ENCODE measurements around the gene SLC37A1.

The SLC37A1 gene

DNA sequence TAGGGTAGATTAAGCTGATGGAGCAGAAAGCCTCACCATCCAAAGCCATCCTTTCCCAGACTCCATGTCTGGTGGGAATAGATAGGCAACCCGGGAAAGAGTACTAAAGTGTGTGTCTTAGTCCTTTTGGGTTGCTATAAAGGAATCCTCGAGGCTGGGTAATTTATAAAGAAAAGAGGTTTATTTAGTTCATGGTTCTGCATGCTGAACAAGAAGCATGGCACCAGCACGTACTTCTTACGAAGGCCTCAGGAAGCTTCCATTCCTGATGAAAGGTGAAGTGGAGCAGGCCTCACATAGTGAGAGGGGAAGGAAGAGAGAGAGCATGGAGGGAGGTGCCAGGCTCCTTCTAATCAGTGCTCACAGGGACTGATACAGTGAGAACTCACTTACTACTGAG is 6.2 kb upstream of the SLC37A1 start:
- DNase-seq (ENCODE audit: low spot score), result no peak

DNA sequence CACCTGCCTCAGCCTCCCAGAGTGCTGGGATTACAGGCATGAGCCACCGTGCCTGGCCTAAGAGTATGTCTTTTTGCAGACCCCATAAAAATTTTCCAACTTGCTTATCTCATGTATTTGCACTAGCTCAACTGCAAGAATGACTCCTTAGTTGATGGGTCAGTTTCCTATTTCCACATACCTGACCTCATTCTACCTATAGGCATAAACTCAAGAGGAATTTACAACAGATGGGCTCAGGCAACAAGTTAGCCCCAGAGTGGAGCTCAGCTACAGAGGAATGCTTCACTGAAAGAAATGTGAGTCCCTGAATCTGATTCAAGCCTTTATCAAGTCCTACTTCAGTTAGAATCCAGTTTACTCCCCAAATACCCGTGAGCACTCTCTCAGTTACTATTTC is 5.3 kb upstream of the SLC37A1 start:
- no peak for DNase-seq (ENCODE audit: low spot score)

DNA sequence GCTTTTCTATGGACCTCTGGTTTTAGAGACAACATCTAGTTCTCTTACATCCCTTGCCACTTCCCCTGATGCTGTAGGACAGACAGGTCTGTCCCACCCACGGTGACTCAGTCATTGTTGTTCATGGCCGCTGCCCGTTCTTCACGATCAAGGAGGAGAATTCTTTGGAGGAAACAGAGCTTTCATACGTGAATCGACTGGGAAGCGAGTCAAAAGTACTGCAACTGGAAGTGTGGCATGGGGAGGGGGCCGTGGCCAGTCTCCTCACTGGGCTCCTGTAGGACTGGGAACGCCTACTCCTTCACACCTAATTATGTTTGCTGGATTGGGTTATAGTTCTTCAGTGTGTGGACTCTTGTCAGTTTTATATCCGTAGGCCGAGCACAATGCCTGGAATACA is 4.4 kb upstream of the SLC37A1 start:
- DNase-seq (ENCODE audit: low spot score), result no peak

DNA sequence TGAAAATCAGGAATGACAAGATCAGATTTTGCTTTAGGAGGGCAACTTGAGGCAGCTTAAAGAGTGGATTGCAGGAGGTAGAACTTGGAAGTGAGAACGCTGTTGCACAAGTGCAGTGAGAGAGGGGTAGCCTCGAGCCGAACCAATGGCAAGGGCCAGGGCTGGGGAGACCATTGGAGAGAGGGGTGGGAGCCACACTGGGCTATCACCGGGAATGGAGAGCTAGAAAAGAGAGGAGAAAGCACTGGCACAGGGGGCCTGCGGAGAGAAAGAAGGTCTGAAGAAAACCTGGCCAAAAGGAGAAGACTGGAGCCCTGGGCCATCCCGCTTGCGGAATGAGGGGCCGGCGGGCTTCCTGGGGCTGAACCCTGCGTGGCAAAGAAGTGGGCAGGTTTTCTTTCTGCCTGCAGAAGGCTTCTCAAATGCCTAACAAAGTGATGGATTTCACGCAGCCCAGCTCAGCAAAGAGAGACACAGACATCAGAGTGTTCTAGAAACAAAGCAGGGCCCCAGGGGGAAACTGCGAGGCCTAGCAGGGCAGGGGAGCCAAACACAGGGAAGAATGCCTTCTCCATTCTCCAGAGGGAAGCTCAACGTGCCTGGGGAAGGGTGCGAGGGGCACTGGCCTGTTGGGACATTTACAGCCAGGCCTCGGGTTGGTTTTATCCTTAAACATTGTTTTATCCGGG is 1.2 kb upstream of the SLC37A1 start:
- no peak for DNase-seq (ENCODE audit: low spot score)

DNA sequence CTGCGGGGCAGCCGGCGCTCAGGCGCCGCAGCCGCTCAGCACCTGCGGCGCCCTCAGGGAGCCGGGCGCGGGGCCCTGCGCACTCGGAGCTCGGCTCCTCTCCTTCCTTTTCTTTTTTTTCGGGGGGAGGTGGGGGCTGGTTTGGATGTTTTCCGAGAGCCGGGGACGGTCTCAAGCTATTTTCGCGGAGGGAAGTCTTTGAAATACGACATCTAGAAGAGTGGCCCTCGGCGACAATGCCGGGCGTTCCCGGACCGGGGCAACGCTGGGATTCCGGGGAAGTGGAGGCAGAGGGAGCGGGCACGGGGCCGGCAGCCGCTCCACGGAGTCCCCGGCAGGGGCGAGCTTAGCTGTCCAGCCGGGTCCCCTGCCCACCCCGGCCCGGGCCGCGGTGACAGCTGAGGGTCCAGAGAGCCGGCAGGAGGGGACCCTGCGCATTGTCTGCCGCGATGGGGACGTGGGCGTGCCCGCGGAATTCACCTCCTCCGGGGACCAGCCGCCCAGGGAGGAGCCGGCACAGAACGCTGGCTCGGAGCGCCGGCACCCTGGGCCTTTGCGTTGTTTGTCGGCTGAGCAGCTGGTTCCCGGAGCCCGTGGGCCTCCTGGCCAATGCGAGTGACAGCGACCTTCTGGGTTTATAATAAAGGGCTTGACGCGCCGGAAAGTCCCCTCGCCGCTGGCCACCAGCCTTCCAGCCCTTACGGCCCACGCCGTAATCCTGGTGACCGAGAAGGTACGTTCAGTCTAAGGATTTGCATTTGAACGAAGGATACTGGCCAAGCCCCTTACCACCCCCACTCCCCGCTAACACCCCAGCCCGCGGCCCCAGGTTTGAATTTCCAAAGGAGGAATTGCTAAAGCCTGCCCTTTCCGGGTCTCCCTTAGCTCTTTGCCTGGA is 582 bp downstream of the SLC37A1 start:
- DNase-seq (ENCODE audit: low spot score), result no peak

DNA sequence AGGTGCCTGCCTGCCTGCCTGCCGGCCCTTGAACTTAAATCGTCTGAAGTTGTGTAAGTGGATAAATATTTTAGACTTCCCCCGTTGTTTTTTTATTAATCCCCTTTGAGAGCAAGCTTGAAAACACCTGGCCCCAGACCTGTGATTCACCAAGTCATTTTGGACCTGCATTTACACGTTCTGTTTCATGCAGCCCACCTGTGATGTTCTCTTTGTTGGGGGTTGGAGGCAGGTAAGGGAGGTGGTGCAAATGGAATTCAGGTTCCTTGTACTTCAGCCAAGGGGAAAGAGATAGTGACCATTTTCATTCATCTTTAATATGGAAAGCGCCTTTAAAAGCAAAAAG is 1.2 kb downstream of the SLC37A1 start:
- DNase-seq (ENCODE audit: low spot score), result no peak

DNA sequence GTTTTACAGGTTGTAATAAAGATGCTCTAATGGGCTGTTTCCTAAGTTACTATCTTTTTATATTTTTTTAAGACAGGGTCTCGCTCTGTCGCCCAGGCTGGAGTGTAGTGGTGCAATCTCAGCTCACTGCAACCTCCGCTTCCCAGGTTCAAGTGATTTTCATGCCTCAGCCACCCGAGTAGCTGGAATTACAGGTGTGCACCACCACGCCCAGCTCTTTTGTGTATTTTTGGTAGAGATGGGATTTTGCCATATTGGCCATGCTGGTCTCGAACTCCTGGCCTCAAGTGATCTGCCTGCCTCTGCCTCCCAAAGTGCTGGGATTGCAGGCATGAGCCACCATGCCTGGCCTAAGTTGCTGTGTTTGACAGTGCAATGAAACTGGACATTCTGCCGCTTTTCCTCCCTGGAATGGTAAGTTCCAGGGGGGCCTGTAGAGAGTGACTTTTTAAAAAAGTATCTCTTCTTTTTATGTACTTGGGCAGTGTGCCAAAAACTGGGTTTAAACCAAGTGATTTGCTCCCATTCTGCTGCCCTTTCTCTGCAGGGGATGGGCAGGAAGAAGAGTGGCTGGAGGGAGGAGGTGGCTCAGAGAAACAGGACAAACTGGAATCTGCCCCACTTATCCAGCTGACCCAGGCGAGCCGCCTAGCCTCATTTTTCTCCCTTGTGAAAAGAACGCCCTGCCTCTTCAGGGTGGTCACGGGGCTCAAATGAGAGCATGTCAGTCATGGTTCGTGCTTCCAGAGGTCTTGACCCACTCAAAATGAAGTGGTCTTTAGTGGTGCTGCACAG is 2.3 kb downstream of the SLC37A1 start:
- DNase-seq (ENCODE audit: low spot score), result no peak

DNA sequence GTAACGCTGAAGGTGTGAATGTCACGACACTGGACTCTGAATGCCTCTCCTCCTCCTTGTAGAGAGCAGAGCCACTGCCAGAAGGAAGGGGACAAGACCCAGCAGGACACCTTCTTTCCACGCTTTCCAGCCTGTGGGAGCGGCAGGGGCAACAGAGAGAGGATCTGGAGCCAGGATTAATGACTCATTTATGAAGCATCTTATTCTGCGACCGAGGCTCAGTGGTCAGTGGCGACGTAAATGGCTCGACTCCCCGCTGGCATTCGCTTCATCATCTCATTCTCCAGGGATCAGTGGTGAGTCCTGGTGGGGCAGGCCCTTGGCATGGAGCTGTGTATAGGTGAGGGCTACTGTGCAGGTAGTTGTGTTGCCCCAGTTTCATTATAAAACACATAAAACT is 4.6 kb downstream of the SLC37A1 start:
- no peak for DNase-seq (ENCODE audit: low spot score)

DNA sequence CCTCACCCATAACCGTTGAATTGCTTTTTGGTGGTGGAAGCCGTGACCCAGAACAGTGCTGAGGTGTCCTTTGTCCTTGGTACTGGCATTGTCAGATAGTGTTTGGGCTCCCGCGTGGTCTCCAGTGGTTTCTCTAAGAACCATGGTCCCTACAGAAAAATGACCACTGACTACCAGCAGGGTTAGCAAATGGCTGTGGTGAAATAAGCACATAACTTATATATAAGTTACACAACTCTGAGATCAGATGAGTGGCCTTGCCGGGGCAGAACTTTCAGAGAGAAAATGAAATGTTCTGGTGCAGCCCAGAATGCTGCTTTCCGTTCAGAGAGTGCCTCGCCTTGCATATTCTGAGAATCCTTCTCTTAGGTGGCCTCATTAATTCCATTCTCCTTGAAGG is 5.0 kb downstream of the SLC37A1 start:
- DNase-seq (ENCODE audit: low spot score), result no peak

DNA sequence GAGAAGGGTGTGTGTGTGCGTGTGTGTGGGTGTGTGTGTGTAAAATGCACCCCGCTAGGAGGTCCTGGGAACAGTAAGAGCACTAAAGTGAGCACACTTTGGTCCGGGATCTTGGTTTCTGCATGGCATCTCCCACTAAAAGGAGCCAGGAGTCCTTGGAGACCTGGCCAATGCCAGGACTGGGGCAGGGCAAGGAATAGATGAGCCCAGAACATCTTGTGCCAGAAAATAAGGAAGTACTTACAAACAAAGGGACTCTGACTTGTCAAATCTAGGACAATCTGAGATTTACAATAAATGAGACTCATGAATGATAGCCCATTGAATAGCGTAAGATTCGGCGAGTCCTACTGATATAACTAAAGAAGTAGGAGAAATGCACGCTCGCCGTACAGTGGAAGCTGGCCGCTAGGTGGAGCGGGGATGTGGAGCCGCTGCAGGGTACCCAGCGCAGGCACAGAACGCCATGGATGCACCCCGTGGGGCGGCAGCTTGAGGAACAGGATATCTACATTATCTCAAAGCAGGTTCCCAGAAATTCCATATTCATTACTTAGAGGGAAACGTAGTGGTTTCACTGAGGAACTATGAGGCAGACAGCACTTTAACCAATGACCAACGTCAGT is 7.1 kb downstream of the SLC37A1 start:
- no peak for DNase-seq (ENCODE audit: low spot score)

DNA sequence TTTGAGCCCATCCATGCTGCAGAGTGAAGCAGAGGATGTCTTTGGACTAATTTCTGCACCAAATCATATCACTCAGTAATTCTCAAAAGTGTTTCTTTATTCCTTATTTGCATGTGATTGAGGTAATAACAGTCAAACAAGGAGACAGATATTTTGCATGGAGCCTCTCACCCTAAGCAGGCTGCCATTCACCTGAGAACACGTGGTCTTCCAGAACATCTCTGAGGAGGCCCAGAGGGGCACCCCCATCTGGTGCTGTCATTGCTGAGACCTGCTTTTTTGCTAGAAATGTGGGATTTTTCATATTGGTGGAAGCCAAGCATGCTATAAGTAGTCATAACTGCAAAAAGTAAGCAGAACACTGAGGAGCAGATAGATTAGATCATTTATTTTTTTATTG is 7.7 kb downstream of the SLC37A1 start:
- no peak for DNase-seq (ENCODE audit: low spot score)

DNA sequence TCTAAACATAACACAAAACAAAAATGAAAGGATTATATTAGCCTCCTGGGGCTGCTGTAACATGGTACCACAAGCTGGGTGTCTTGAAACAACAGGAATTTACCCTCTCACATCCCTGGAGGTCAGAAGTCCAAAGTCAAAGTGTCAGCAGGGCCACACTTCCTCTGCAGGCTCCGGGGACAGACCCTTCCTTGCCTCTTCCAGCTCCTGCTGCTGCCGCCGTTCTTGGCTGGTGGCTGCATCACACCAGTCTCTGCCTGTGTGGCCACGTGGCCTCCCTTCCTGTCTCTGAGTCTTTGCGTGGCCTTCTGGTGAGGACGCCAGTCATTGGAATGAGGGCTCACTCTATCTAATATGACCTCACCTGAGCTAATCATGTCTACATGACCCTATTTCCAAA is 8.2 kb downstream of the SLC37A1 start:
- no peak for DNase-seq (ENCODE audit: low spot score)

DNA sequence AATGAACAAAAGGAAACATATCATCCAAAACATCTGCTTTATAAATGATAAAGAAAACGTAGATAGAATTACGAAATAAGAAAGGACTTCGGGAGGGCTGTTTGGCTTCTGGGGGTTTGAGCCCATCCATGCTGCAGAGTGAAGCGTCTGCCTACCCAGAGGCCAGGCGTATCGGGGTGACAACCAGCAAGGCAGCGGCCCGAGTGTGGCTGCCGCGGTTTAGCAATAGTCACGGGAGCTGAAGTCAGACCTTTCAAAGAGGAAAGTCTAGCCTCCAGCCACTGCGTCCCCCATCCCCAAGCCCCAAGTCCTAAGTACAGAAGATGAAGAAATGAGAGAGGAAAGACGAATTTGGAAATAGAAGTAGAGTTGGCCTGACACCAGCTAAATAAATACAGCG is 8.6 kb downstream of the SLC37A1 start:
- no peak for DNase-seq (ENCODE audit: low spot score)

DNA sequence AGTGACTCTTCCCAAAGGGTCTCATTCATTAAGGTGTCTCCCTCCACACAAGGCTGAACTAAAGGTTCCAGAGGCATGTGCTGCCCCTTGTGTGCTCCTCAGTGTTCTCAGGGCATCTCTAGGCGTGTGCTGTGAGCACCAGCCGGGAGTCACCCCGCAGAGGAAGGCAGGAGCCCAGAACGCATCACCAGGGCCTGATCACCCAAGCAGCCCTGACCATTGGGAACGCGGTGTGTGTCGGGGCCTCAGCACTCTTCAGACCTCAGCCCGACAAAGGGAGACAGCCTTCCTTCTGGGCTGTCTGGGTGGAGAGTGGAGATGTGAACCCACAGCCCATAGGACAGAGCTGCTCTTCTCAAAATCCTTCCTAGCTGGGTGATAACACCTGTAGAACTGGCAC is 9.1 kb downstream of the SLC37A1 start:
- DNase-seq (ENCODE audit: low spot score), result no peak

DNA sequence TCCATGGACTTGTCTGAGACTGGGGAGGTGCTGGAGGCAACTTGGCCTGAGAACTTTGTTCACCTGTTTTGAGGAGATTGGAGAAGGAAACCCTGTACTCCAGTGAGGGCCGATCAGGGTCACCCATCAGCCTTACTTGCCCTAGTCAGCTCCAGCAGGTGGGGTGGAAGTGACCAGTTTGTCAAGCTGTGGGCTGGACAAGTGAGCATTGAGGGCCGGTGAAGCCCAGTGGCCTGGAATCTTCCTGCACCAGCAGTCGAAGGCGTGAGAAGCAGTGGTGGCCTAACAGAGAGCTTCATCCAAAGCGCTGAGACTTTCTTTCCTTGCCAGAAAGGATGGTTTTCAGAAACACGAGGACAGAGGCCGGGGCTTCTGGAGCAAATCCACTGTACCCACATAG is 9.6 kb downstream of the SLC37A1 start:
- DNase-seq (ENCODE audit: low spot score), result no peak

DNA sequence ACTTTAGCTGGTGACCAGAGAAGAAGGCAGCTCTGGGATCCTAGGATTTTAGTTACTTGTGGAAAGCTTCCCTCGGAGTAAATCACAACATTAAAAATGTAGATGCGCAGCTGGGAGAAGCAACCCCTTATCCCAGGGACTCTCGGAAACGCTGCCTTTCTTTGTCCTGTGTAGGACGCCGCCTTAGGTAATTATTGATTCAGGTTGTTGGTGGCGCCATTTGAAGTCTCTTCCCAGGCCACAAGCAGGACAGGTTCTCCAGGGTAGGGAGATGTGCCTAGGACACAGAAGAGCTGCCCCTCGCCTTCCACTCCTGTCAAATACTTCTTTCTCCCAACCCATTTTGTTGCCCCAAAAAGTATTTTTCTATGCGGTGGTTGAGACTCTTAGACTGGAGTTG is 10.3 kb downstream of the SLC37A1 start:
- no peak for DNase-seq (ENCODE audit: low spot score)

DNA sequence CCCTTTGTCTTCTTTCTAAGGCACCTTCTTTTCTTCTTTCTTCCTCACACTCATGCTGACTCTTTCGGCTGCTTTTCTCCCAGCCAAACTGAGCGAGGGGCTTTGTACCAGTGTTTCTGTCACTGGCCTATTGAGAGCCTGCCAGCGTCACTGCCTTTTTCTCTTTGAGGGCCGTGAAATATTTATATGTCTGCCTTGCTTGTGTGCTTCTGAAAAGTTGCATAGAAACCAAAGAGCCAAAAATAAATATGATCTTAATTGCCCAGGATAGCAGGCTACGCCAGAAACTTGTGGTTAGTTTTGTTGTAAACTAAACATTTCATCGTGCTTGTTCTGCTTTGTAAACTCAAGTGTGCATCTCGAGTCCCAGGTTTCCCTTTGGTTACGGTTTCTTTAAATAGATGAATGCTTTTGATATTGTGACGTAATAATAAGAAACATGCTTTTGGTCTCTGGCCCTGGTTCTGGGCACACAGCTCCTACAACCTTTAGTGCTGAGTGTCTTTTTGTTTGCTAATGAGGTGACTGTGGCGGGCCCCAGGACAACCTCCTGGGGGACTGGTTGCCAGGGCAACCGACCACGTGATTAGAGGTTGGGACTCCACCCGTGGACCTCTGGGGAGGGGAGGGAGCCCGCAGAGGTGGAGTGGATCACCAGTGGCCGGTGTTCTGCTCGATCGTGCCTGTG is 10.8 kb downstream of the SLC37A1 start:
- DNase-seq (ENCODE audit: low spot score), result no peak

DNA sequence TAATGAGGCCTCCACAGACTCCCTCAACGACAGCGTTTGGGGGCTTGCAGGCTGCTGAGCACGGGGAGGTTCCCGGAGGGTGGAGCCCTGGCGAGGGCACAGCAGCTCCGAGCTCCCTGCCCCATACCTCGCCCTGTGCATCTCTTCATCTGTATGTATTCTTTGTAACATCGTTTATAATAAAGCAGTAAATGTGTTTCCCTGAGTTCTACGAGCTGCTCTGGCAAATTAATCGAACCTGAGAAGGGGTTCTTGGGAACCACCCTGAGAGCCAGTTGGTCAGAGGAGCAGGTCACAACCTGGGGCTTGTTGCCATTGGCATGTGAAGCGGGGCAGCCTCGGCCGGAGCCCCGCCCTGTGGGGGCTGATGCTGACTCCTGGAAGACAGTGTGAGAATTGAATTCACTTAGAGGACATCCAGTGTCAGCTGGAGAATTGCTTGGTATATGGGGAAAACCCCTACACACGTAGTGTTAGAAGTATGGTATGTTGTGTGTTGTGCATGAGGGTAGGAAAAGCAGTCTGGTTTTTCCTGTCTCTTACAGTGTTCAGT is 11.5 kb downstream of the SLC37A1 start:
- no peak for DNase-seq (ENCODE audit: low spot score)

DNA sequence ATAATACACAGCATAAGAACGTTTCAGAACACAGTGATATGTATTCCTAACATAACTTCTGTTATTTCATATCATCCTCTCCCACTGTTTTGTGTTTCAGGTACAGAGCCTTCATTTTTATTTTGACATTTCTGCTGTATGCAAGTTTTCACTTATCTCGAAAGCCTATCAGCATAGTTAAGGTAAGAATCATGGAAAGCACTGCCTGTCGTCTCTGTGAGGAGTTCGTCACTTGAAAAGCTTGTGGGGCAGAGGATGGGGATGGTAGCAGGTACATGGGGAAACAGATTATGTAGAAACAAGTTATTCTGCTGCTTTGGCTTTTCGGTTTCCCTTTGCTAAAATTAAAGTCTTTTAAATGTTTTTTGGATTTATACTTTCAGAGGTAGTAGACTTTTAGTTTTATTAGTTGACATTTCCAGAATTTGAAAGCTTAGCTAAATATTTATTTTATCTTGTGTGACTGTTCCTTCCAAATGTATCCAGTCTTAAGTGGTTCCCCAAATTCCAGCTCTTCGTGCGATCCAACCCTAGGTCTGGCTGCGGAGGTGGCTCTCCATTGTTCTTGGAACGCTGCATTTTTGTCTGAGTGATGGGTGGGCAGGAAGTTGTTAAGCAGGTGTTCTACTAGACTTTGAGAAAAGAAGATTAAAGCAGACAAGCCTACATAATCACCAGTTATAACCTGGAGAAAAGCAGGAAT is 12.2 kb downstream of the SLC37A1 start:
- DNase-seq (ENCODE audit: low spot score), result no peak

DNA sequence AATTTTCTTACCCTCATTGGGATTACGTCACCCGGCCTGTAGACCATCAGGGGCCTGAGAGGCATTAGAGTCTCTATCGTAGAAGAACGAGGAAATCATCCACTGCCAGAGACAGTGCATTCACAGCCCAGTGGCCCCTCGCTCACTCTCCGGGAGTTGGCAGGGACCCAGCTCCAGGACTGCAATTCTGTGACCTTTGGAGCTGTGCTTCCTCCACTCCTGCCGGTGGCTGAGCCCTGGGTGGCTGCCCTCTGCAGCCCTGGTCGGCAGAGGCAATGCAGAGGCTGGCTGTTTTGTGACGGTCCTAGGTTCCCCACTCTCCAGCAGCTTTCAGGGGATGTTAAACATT is 12.7 kb downstream of the SLC37A1 start:
- no peak for DNase-seq (ENCODE audit: low spot score)

DNA sequence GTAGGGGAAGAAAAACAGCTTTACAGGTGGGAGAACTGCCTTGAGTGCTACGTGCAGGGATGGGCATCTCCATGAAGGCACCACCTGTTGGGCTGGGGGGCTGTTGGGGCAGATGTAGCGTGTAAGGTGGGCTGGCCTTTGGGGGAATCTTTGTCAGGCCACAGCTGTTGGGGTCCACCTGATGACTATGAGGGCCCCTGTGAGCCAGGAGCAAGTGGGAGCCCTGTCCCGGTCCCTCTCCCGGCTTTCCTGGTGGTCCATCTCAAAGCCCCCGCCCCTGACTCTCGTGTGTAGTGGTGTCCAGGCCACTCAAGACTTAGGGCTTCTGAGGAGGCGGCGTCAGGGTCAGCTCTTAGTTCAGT is 13.5 kb downstream of the SLC37A1 start:
- no peak for DNase-seq (ENCODE audit: low spot score)

Measured in COLO829 (cell line).